Naive thymus-derived CD4-positive, alpha-beta T cell (primary cell): Measurements from ENCODE around the gene GFM1. TPM values are rescaled to one million over a fixed set of nuclear protein-coding genes. Genes with fewer than 3 reads are reported as not detected.

ENCODE experiments used
- ATAC-seq: fragments of 150-1000 bp; cut with Tn5 transposase; 2 replicates; pipeline ENCODE4 v1.10.0; 2021; ENCODE audit warnings: mild to moderate bottlenecking, moderate library complexity
- CTCF ChIA-PET: fragments of 350-600 bp; sonication (Branson Sonifier 250); formaldehyde crosslinking; loops from one replicate; lab custom pipeline; 2021; ENCODE audit warnings: antibody characterized with exemption; lab: Charles Lee
- POLR2A ChIA-PET: fragments of 350-600 bp; sonication (Branson Sonifier 250); formaldehyde crosslinking; loops from one replicate; lab custom pipeline; 2021; ENCODE audit warnings: antibody characterized with exemption, inconsistent platforms; lab: Charles Lee
- DNase-seq, 9 donors: peaks; one replicate each; pipeline versions ENCODE4 v3.0.0 to v3.0.0-alpha.2; 2020 to 2022; ENCODE audit warnings: mixed read lengths in 1 of 9
- H3K27ac ChIP-seq: one replicate; pipeline ENCODE4 v1.7.0; 2013; ENCODE audit warnings: mild to moderate bottlenecking, low read depth, low read length, moderate library complexity
- H3K27me3 ChIP-seq, 2 donors: one replicate each; pipeline ENCODE4 v1.7.0; 2013; ENCODE audit warnings: low read length in 2 of 2, mild to moderate bottlenecking in 2 of 2, moderate library complexity in 2 of 2; ENCODE audit not compliant: control insufficient read depth in 2 of 2, insufficient read depth in 2 of 2
- H3K36me3 ChIP-seq, 3 experiments: 1 replicate in 2 of 3; 2 replicates in 1 of 3; pipeline ENCODE4 v1.7.0; 2013; ENCODE audit warnings: low read length in 3 of 3, mild to moderate bottlenecking in 3 of 3, moderate library complexity in 1 of 3; ENCODE audit not compliant: insufficient read depth in 3 of 3, control insufficient read depth in 2 of 3
- H3K4me1 ChIP-seq, 2 donors: one replicate each; pipeline ENCODE4 v1.7.0; 2013; ENCODE audit warnings: low read length in 2 of 2, mild to moderate bottlenecking in 2 of 2, moderate library complexity in 1 of 2; ENCODE audit not compliant: control insufficient read depth in 2 of 2, insufficient read depth in 2 of 2
- H3K4me3 ChIP-seq: 2 replicates; pipeline ENCODE4 v1.7.0; 2013; ENCODE audit warnings: mild to moderate bottlenecking, low read length
- H3K9me3 ChIP-seq, 3 experiments: 1 replicate in 2 of 3; 2 replicates in 1 of 3; pipeline ENCODE4 v1.7.0; 2013; ENCODE audit warnings: low read length in 3 of 3; ENCODE audit not compliant: control insufficient read depth in 2 of 3
- H3K27ac Mint-ChIP-seq, 9 donors: one replicate each; pipeline ENCODE4 v1.8.0; 2020 to 2022; ENCODE audit warnings: mixed read lengths in 9 of 9, mild to moderate bottlenecking in 8 of 9, moderate library complexity in 5 of 9, inconsistent platforms in 2 of 9
- H3K27me3 Mint-ChIP-seq, 5 donors: one replicate each; pipeline ENCODE4 v1.8.0; 2021 to 2022; ENCODE audit warnings: mixed read lengths in 5 of 5, mild to moderate bottlenecking in 1 of 5
- H3K36me3 Mint-ChIP-seq, 5 donors: one replicate each; pipeline ENCODE4 v1.8.0; 2020 to 2022; ENCODE audit warnings: mixed read lengths in 5 of 5, mild to moderate bottlenecking in 3 of 5, inconsistent platforms in 1 of 5
- H3K4me1 Mint-ChIP-seq, 7 donors: one replicate each; pipeline ENCODE4 v1.8.0; 2020 to 2022; ENCODE audit warnings: mixed read lengths in 7 of 7, mild to moderate bottlenecking in 3 of 7, inconsistent platforms in 1 of 7
- H3K4me3 Mint-ChIP-seq, 10 donors: one replicate each; pipeline ENCODE4 v1.8.0; 2020 to 2022; ENCODE audit warnings: mild to moderate bottlenecking in 10 of 10, mixed read lengths in 10 of 10, moderate library complexity in 6 of 10, inconsistent platforms in 2 of 10
- H3K9me3 Mint-ChIP-seq, 11 donors: one replicate each; pipeline ENCODE4 v1.8.0; 2020 to 2022; ENCODE audit warnings: mixed read lengths in 11 of 11, mild to moderate bottlenecking in 4 of 11, inconsistent platforms in 1 of 11, moderate library complexity in 1 of 11
- intact Hi-C, 2 donors: fragments of 100-400 bp; cut with micrococcal nuclease; formaldehyde crosslinking; loops; one replicate each; pipeline ENCODE4 v1.15.1; 2023
- polyA plus RNA-seq, 2 donors: library from polyadenylated mRNA; unstranded; fragments of 300-500 nt; fragmentation: Illumina TruSeq; gene quantifications; one replicate each; pipeline ENCODE4 v1.2.3, GENCODE V29; 2021
- total RNA-seq, 6 experiments: library from RNA in 5 of 6; stranded (reverse) in 5 of 6; gene quantifications; 1 replicate in 5 of 6; 2 replicates in 1 of 6; pipeline ENCODE4 v1.2.3 and lab custom pipeline; 2021 to 2026

GFM1 gene
- total RNA-seq (10 to 100 TPM; 36.4 to 43.4 (median 41.8) TPM), polyA plus RNA-seq (10 to 100 TPM; 32.9 to 41.1 TPM), total RNA-seq (lab: John Stamatoyannopoulos, UW) (46.0 reads per million, percentile 69 among the genes with 10 or more reads in this experiment)

- Mint-ChIP-seq H3K4me3 (peak within 1 kb of the TSS; percentile 87 to 98 (median 96)), H3K9me3 (no peaks in the 10 kb centered on the region), H3K27ac (peak within 1 kb of the TSS; percentile 63 to 96 (median 93)), H3K27me3 (no peaks in the 10 kb centered on the region), H3K4me1 (peaks cover 17 to 58% (median 41%) of the 10 kb centered on the region in 7 donors), H3K36me3 (peaks cover 0 to 20% (median 11%) of the 10 kb centered on the region in 5 donors)
- POLR2A ChIA-PET, result interaction anchor here (0.8 to 2.8 kb wide), 8 partner anchors 16 to 1469 kb away, joined by 3 to 17 read pairs (median 5); partner anchors contain the start of genes LXN, MFSD1 and RSRC1
- H3K4me3 ChIP-seq, result peak within 1 kb of the TSS; percentile 98
- peaks cover 0 to 8% (median 5%) of the 10 kb centered on the region in 3 experiments for H3K36me3 ChIP-seq
- intact Hi-C loops, result loop anchor here (2.0 to 10.0 kb wide), 17 partner anchors 14 to 1970 kb away; partner anchors contain the start of genes IFT80 (in 2 of the 2), KPNA4 (in 2 of the 2), MLF1 (in 2 of the 2) and RSRC1 (in 2 of the 2)
- H3K27ac ChIP-seq, result peak within 1 kb of the TSS; percentile 82
- CTCF ChIA-PET, result interaction anchor here (0.6 to 4.4 kb wide), 13 partner anchors 13 to 891 kb away, joined by 3 to 27 read pairs (median 5); partner anchors contain the start of gene MFSD1
- peaks cover 8 to 21% of the 10 kb centered on the region in 2 donors for H3K4me1 ChIP-seq
- H3K27me3 ChIP-seq, result no peaks in the 10 kb centered on the region
- H3K9me3 ChIP-seq, result no peaks in the 10 kb centered on the region
- DNase-seq (peak; percentile 76 to 92 (median 86)), ATAC-seq (peak; percentile 98)
Observed at GRCh38 chr3:158644345-158644908, at the start of gene GFM1. Gene GFM1 (plus strand): TSS chr3:158644527. CDS start chr3:158644635, 108 bp downstream.

GRCh38 chr3:158600787-158601186 lies 43.5 kb upstream of the GFM1 start:
- no peak for DNase-seq
- Mint-ChIP-seq H3K9me3 (no peaks in the 10 kb centered on the region), H3K27ac (no peak overlapping the region), H3K4me3 (no peak overlapping the region), H3K4me1 (no peaks in the 10 kb centered on the region), H3K27me3 (peaks cover 0 to 7% (median 4%) of the 10 kb centered on the region in 5 donors), H3K36me3 (no peaks in the 10 kb centered on the region)
- no peaks in the 10 kb centered on the region for H3K4me1 ChIP-seq
- no peaks in the 10 kb centered on the region for H3K36me3 ChIP-seq
- CTCF ChIA-PET, result no interaction called here
- intact Hi-C loops, result no loop called here
- no peaks in the 10 kb centered on the region for H3K9me3 ChIP-seq
- no peaks in the 10 kb centered on the region for H3K27me3 ChIP-seq
- POLR2A ChIA-PET, result no interaction called here
- ATAC-seq, result no peak
- no peak overlapping the region for H3K4me3 ChIP-seq
- no peak overlapping the region for H3K27ac ChIP-seq

DNA sequence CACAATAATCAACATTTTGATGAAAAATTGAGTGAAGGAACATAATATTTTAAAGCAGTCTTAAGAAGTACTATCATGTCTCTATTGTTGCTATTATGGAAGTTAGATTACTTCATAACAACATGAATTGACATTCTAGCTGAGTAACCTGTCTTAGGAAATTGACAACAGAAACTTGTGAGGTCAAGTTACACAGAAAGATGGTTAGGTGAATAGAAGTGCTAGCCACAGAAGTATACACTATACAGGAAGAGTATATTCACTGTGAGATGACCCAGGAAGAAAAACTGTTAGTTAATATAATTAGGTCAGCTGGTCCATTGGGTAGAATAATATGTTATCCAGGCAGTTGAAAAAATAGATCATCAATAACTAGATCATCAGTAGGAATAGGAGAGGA lies 42.1 kb upstream of the GFM1 start:
- POLR2A ChIA-PET, result no interaction called here
- no peaks in the 10 kb centered on the region for H3K36me3 ChIP-seq
- DNase-seq (no peak), ATAC-seq (no peak)
- H3K9me3 ChIP-seq, result no peaks in the 10 kb centered on the region
- H3K4me3 ChIP-seq, result no peak overlapping the region
- intact Hi-C loops, result no loop called here
- Mint-ChIP-seq H3K36me3 (no peaks in the 10 kb centered on the region), H3K4me1 (no peaks in the 10 kb centered on the region), H3K27me3 (peaks cover 0 to 7% (median 0%) of the 10 kb centered on the region in 5 donors), H3K27ac (no peak overlapping the region), H3K4me3 (no peak overlapping the region), H3K9me3 (no peaks in the 10 kb centered on the region)
- no peak overlapping the region for H3K27ac ChIP-seq
- CTCF ChIA-PET, result no interaction called here
- no peaks in the 10 kb centered on the region for H3K27me3 ChIP-seq
- no peaks in the 10 kb centered on the region for H3K4me1 ChIP-seq

DNA sequence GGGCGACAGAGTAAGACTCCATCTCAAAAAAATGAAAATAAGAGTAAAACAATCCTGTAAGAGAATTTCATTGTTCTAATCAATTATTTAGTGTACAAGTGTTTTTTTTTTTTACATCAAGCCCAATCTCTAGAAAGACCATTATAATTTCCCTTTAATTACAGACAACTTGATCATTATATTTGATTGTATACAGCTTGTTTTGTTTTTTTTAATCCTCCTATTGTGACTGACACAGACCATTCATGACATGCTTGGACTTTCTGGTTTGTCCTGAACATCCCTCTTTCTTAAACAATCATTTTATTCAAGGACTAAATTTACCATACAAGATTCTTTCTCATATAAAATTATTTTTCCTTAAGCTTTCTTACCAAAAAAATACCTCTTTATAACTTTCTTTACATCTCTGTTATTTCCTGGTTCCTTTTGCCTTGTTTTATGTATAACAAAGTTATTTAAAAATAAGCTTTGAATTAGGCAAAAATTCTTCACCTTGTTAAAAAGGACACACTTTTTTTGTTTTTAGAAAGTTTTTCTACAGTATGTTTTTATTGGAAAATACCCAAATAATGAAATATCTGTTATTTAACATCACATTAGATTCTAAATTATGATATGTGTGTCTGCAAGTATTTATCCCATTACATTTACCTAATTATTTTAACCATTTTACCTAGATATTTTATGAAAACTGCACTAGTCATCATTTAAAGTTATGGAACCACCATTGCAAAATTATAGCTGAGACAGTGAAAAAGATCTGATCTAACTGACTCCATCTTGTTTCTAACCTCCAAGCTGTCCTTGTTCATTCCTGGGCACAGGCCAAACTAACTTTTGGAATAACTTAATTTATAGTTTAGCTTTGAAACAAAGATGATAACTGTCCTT lies 26.1 kb upstream of the GFM1 start:
- intact Hi-C loops, result no loop called here
- DNase-seq, result no peak
- H3K36me3 Mint-ChIP-seq, result peaks cover 0 to 6% (median 0%) of the 10 kb centered on the region in 5 donors
- H3K4me3 Mint-ChIP-seq, result no peak overlapping the region
- ChIA-PET CTCF (no interaction called here), POLR2A (no interaction called here)
- no peak for ATAC-seq
- Histone ChIP-seq H3K27me3 (no peaks in the 10 kb centered on the region), H3K9me3 (peaks cover 0 to 8% (median 0%) of the 10 kb centered on the region in 3 experiments), H3K4me3 (no peak overlapping the region), H3K27ac (no peak overlapping the region), H3K4me1 (no peaks in the 10 kb centered on the region), H3K36me3 (no peaks in the 10 kb centered on the region)
- H3K27me3 Mint-ChIP-seq, result peaks cover 0 to 44% (median 19%) of the 10 kb centered on the region in 5 donors
- H3K4me1 Mint-ChIP-seq, result no peaks in the 10 kb centered on the region
- H3K9me3 Mint-ChIP-seq, result peaks cover 0 to 60% (median 14%) of the 10 kb centered on the region in 11 donors
- no peak overlapping the region for H3K27ac Mint-ChIP-seq

GRCh38 chr3:158625881-158626280 lies 18.4 kb upstream of the GFM1 start:
- ChIA-PET POLR2A (no interaction called here), CTCF (no interaction called here)
- no peak overlapping the region for H3K27ac Mint-ChIP-seq
- Histone ChIP-seq H3K27ac (no peak overlapping the region), H3K4me1 (no peaks in the 10 kb centered on the region), H3K36me3 (no peaks in the 10 kb centered on the region), H3K27me3 (no peaks in the 10 kb centered on the region), H3K4me3 (no peak overlapping the region), H3K9me3 (no peaks in the 10 kb centered on the region)
- H3K36me3 Mint-ChIP-seq, result no peaks in the 10 kb centered on the region
- peaks cover 0 to 32% (median 25%) of the 10 kb centered on the region in 5 donors for H3K27me3 Mint-ChIP-seq
- no peak overlapping the region for H3K4me3 Mint-ChIP-seq
- peaks cover 0 to 16% (median 6%) of the 10 kb centered on the region in 11 donors for H3K9me3 Mint-ChIP-seq
- H3K4me1 Mint-ChIP-seq, result no peaks in the 10 kb centered on the region
- ATAC-seq (no peak), DNase-seq (no peak)
- intact Hi-C loops, result no loop called here

DNA sequence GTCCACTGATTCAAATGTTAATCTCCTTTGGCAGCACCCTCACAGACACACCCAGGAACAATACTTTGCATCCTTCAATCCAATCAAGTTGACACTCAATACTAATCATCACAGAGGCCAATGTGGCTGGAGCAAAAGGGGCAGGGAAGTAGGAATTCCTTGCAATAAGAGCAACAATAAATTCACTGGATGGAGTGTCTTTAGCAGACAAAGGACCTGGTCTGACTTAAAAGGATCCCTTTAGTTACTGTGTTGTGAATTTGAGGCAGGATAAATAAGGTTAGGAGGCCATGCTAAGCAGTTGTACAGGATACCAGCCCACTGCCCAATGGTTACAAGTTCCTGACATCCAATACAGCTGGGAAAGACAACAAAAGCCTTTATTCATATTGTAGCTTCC lies 12.3 kb upstream of the GFM1 start:
- Histone ChIP-seq H3K36me3 (no peaks in the 10 kb centered on the region), H3K27me3 (no peaks in the 10 kb centered on the region), H3K4me1 (no peaks in the 10 kb centered on the region), H3K27ac (no peak overlapping the region), H3K4me3 (no peak overlapping the region), H3K9me3 (no peaks in the 10 kb centered on the region)
- Mint-ChIP-seq H3K4me1 (no peaks in the 10 kb centered on the region), H3K36me3 (no peaks in the 10 kb centered on the region), H3K4me3 (no peak overlapping the region), H3K27ac (no peak overlapping the region), H3K27me3 (peaks cover 3 to 35% (median 29%) of the 10 kb centered on the region in 5 donors), H3K9me3 (peaks cover 0 to 4% (median 0%) of the 10 kb centered on the region in 11 donors)
- ChIA-PET POLR2A (no interaction called here), CTCF (interaction anchor here (2.0 kb wide), 1 partner anchor 12 kb away, joined by 13 read pairs; the partner anchor contains the start of gene GFM1)
- DNase-seq (no peak), ATAC-seq (no peak)
- intact Hi-C loops, result no loop called here
